Suprapubic skin (tissue), 4 donors: Measurements from ENCODE around the gene DHX34.

Source experiments
- EP300 ChIP-seq: sonication (generic); formaldehyde crosslinking; IDR thresholded peaks from one replicate; pipeline ENCODE4 v1.6.1; 2017; ENCODE audit warnings: antibody characterized with exemption
- POLR2A ChIP-seq, 2 donors: fragments of 450-650 bp; IDR thresholded peaks; one replicate each; pipeline ENCODE4 v1.6.1; 2017; ENCODE audit warnings: antibody characterized with exemption in 2 of 2, mild to moderate bottlenecking in 2 of 2, moderate library complexity in 2 of 2
- POLR2AphosphoS5 ChIP-seq, 3 donors: sonication (generic); formaldehyde crosslinking; IDR thresholded peaks; one replicate each; pipeline ENCODE4 v1.6.1; 2017; ENCODE audit warnings: antibody characterized with exemption in 3 of 3
- TF ChIP-seq, protein P1 (sequence below), 2 donors: fragments of 200-600 bp in 1 of 2; fragments of 450-650 bp in 1 of 2; sonication (generic) in 1 of 2; IDR thresholded peaks; one replicate each; pipeline ENCODE4 v1.5.1; 2016 to 2019; ENCODE audit warnings: antibody characterized with exemption in 2 of 2, mild to moderate bottlenecking in 1 of 2, moderate library complexity in 1 of 2

DNA sequence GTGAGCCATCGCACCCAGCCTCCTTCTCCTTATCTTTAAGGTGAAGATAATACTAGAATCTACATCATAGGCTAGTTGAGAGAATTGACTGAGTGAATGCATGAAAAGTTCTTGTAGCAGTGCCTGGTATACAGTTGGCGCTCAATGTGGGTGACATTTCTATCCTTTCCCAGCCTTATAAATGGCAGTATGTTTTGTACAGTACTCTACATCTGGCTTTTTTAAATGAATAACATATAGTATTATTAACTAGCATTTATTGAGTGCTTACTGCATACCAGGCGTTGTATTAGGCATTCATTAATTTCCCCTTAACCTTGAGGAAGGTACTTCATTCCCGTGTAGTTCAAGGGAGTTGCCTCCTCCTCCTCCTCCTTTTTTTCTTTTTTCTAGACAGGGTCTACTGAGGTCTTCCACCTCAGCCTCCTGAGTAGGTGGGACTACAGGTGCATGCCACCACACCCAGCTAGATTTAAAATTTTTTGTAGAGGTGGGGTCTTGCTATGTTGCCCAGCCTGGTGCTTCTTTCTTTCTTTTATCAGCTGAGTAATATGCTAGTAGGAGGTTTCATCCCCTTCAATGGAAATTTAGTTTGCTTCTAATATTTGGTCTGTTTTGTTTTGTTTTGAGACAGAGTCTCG, 36.6 kb upstream of the DHX34 start:
- TF ChIP-seq, protein P1, sequence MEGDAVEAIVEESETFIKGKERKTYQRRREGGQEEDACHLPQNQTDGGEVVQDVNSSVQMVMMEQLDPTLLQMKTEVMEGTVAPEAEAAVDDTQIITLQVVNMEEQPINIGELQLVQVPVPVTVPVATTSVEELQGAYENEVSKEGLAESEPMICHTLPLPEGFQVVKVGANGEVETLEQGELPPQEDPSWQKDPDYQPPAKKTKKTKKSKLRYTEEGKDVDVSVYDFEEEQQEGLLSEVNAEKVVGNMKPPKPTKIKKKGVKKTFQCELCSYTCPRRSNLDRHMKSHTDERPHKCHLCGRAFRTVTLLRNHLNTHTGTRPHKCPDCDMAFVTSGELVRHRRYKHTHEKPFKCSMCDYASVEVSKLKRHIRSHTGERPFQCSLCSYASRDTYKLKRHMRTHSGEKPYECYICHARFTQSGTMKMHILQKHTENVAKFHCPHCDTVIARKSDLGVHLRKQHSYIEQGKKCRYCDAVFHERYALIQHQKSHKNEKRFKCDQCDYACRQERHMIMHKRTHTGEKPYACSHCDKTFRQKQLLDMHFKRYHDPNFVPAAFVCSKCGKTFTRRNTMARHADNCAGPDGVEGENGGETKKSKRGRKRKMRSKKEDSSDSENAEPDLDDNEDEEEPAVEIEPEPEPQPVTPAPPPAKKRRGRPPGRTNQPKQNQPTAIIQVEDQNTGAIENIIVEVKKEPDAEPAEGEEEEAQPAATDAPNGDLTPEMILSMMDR (IDR thresholded peaks at IDR 0.05): no peak
- no peak for TF ChIP-seq POLR2A (IDR thresholded peaks at IDR 0.05)
- TF ChIP-seq EP300: no peak
- TF ChIP-seq POLR2AphosphoS5 (IDR thresholded peaks at IDR 0.05): no peak
